Muscle layer of colon (tissue), 2 donors: Measurements from ENCODE around the gene PNPO.
"Not testable (repeated sequence)": the region's sequence is repeated elsewhere in the genome, so short reads cannot be mapped to it uniquely, and the experiment has no call there.

Experiments used
- H3K27ac ChIP-seq: one replicate; pipeline ENCODE4 v1.7.0; 2013; ENCODE audit warnings: low read depth, mild to moderate bottlenecking, low read length, moderate library complexity
- H3K27me3 ChIP-seq, 2 donors: one replicate each; pipeline ENCODE4 v1.7.0; 2013; ENCODE audit warnings: low read length in 2 of 2, mild to moderate bottlenecking in 2 of 2; ENCODE audit not compliant: insufficient read depth in 2 of 2, control insufficient read depth in 1 of 2
- H3K36me3 ChIP-seq: one replicate; pipeline ENCODE4 v1.7.0; 2013; ENCODE audit warnings: mild to moderate bottlenecking, low read length; ENCODE audit not compliant: insufficient read depth
- H3K4me1 ChIP-seq: one replicate; pipeline ENCODE4 v1.7.0; 2013; ENCODE audit warnings: mild to moderate bottlenecking, low read length; ENCODE audit not compliant: insufficient read depth
- H3K4me3 ChIP-seq, 2 donors: one replicate each; pipeline ENCODE4 v1.7.0; 2013; ENCODE audit warnings: low read length in 2 of 2, low read depth in 1 of 2, mild to moderate bottlenecking in 1 of 2, moderate library complexity in 1 of 2
- H3K9ac ChIP-seq: one replicate; pipeline ENCODE4 v1.7.0; 2013; ENCODE audit warnings: low read length
- H3K9me3 ChIP-seq: one replicate; pipeline ENCODE4 v1.7.0; 2013; ENCODE audit warnings: mild to moderate bottlenecking, low read length
- donor health status: abdominal sarcoma.
- donor health status: Adenocarcinoma of cecum.

PNPO gene

DNA sequence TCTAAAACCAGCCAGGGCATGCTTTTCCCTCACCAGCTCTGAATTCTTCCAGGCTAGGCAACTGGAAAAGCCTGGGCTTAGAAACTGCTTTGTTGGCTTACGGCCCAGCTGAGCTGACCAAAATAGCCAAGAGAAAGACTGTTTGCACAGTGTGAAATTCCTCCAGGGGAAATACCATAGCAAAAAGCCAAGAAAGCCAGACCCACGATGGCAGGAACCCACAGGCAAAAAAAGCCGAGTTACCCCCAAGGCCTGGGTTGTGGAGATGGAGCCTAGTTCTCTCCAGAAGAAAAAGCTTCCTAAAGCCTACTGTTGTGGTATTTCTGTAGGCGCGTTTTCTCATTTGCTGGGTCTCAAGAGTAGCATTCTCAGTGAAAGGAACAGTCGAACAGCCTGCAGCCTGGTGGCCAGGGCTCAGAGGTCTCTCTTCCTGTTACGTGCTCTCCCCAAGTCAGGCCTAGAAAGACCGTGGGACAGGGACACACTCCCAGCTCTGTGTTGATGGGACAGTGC lies 36.1 kb upstream of the PNPO start:
- no peaks in the 10 kb centered on the region for H3K36me3 ChIP-seq
- H3K27me3 ChIP-seq: no peaks in the 10 kb centered on the region
- peak overlapping the region in 1 of 2 donors; percentile 39 for H3K4me3 ChIP-seq
- H3K9me3 ChIP-seq: no peaks in the 10 kb centered on the region
- H3K9ac ChIP-seq: peak overlapping the region; percentile 36
- peaks cover 62% of the 10 kb centered on the region for H3K4me1 ChIP-seq
- H3K27ac ChIP-seq: peak overlapping the region; percentile 72

DNA sequence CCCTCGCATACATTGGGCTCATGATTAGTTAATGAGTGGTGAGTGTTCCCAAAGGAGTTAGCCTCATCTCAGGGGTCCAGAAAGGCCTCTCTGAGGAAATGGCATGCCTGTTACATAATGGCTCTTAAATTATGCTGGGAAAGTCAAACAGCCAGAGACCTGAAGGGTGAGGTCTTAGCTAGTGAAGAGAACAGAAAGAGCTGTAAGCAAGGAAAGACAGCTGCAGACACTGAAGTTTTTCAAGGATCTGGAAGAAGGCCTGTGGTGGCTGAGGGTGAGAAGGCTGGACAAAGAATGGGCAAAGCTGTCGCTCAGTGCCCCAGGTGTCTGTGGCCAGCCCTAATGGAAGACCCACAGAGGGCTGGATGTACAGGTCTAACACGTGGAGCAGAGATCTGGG lies 34.9 kb upstream of the PNPO start:
- no peaks in the 10 kb centered on the region for H3K36me3 ChIP-seq
- H3K27me3 ChIP-seq: no peaks in the 10 kb centered on the region
- no peaks in the 10 kb centered on the region for H3K9me3 ChIP-seq
- no peak overlapping the region for H3K9ac ChIP-seq
- H3K4me1 ChIP-seq: peaks cover 62% of the 10 kb centered on the region
- peak overlapping the region in 1 of 2 donors; percentile 39 for H3K4me3 ChIP-seq
- H3K27ac ChIP-seq: peak overlapping the region; percentile 72

GRCh38 chr17:47907932-47908562 lies 33.3 kb upstream of the PNPO start:
- Histone ChIP-seq H3K36me3 (no peaks in the 10 kb centered on the region), H3K4me1 (peaks cover 59% of the 10 kb centered on the region), H3K9ac (no peak overlapping the region), H3K9me3 (no peaks in the 10 kb centered on the region), H3K27me3 (no peaks in the 10 kb centered on the region), H3K27ac (peak overlapping the region; percentile 41), H3K4me3 (peak overlapping the region in 1 of 2 donors; percentile 44)

DNA sequence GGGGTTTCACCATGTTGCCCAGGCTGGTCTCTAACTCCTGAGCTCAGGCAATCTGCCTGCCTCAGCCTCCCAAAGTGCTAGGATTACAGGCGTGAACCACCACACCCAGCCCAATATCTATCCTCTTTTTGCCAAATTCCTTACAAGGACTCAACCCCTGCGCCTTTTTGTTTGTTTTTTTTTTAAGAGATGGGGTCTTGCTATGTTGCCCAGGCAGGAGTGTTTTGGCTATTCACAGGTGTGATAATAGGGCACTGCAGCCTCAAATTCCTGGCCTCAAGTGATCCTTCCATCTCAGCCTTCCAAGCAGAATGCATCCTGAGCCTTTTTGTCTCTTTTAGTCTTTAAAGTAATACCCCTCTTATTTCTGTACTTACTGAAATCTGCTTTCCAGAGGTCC lies 28.3 kb upstream of the PNPO start:
- H3K4me1 ChIP-seq: peaks cover 41% of the 10 kb centered on the region
- H3K27me3 ChIP-seq: no peaks in the 10 kb centered on the region
- no peak overlapping the region for H3K9ac ChIP-seq

DNA sequence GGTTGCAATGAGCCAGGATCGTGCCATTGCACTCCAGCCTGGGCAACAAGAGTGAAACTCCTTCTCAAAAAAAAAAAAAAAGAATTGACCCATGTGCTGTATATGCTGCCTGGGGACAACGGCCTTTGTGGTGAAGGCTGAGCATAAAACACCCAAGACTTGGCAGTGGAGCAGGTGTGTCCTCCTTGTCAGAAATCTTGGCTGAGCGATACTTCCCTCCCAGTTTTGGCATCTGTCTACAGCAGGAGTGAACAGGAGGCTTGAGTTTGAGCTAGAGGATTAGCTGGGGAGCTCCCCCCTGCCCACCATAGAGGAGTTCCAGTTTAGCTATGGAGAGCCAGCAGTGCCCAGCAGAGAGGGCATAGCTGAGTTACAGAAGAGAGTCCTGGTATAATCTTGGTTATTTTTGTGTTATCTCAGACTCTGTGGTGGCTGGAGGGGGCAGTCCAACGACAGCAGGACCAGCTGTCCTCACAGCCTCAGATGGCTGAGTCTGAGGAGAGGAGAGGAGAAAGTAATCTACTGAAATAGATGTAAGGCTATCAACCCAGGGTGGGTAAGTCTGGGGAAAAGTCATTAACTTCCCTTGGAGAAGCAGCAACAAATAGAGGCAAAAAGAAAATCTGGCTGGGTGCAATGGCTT lies 26.9 kb upstream of the PNPO start:
- no peaks in the 10 kb centered on the region for H3K36me3 ChIP-seq
- H3K9me3 ChIP-seq: no peaks in the 10 kb centered on the region
- peaks cover 28% of the 10 kb centered on the region for H3K4me1 ChIP-seq
- H3K27me3 ChIP-seq: no peaks in the 10 kb centered on the region
- H3K9ac ChIP-seq: no peak overlapping the region
- H3K27ac ChIP-seq: no peak overlapping the region
- H3K4me3 ChIP-seq: no peak overlapping the region

More for the DNA sequence above, 28.3 kb upstream of the PNPO start:
- H3K27ac ChIP-seq: no peak overlapping the region
- H3K4me3 ChIP-seq: no peak overlapping the region
- H3K9me3 ChIP-seq: no peaks in the 10 kb centered on the region
- no peaks in the 10 kb centered on the region for H3K36me3 ChIP-seq

DNA sequence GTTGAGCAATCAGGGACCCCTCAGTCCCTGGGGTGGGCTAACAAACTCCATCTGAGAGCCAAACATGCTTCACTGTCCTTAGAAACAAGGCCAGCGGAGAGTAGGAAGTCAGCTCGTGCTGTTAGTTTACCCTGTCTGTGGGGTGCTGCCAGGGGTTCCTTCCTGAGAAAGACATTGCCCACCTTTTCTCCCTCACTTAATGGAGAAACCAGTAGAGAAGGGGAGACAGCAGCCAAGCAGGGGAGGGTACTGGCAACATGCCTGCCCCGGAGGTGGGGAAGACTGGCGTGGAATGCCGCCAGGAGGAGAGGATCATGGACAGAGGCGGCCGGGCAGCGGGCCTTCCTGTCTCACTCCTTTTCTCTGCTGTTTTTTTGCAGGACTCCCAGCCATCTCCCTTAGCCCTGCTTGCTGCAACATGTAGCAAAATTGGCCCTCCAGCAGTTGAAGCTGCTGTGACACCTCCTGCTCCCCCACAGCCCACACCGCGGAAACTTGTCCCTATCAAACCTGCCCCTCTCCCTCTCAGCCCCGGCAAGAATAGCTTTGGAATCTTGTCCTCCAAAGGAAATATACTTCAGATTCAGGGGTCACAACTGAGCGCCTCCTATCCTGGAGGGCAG lies 25.5 kb upstream of the PNPO start:
- Histone ChIP-seq H3K9me3 (no peaks in the 10 kb centered on the region), H3K27me3 (no peaks in the 10 kb centered on the region), H3K9ac (peak overlapping the region; percentile 10), H3K27ac (peak overlapping the region; percentile 10), H3K36me3 (no peaks in the 10 kb centered on the region), H3K4me3 (no peak overlapping the region), H3K4me1 (peaks cover 28% of the 10 kb centered on the region)

- Histone ChIP-seq H3K9ac (no peak overlapping the region), H3K9me3 (no peaks in the 10 kb centered on the region), H3K27ac (no peak overlapping the region), H3K27me3 (no peaks in the 10 kb centered on the region), H3K36me3 (peaks cover 3% of the 10 kb centered on the region), H3K4me3 (no peak overlapping the region), H3K4me1 (peaks cover 28% of the 10 kb centered on the region)
These were observed 24.7 kb upstream of the PNPO start for GRCh38 chr17:47916489-47917208.

DNA sequence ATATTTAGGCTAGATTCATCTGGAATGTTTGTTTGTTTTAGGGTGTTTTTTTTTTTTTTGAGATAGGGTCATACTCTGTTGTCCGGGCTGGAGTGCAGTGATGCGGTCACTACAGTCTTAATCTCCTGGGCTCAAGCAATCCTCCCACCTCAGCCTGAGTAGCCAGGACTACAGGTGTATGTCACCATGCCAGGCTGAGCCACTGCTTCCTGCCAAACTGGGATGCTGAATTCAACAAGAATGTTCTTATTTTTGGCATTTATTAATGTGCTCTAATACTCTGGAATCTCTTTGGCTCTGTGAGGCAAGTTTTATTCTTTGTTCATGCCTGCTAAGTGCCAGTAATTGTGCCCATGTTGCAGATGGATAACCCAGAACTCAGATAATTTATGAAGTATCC lies 23.8 kb upstream of the PNPO start:
- Histone ChIP-seq H3K27ac (no peak overlapping the region), H3K27me3 (no peaks in the 10 kb centered on the region)

GRCh38 chr17:47918006-47918405 lies 23.4 kb upstream of the PNPO start:
- H3K4me1 ChIP-seq: peaks cover 28% of the 10 kb centered on the region
- peaks cover 11% of the 10 kb centered on the region for H3K36me3 ChIP-seq
- H3K9ac ChIP-seq: no peak overlapping the region
- no peaks in the 10 kb centered on the region for H3K27me3 ChIP-seq
- no peak overlapping the region for H3K27ac ChIP-seq
- no peak overlapping the region for H3K4me3 ChIP-seq
- no peaks in the 10 kb centered on the region for H3K9me3 ChIP-seq

More for the DNA sequence above, 23.8 kb upstream of the PNPO start:
- Histone ChIP-seq H3K4me1 (peaks cover 28% of the 10 kb centered on the region), H3K9ac (no peak overlapping the region), H3K4me3 (no peak overlapping the region), H3K36me3 (peaks cover 7% of the 10 kb centered on the region), H3K9me3 (no peaks in the 10 kb centered on the region)

GRCh38 chr17:47918991-47919390 lies 22.4 kb upstream of the PNPO start:
- H3K27me3 ChIP-seq: no peaks in the 10 kb centered on the region
- no peaks in the 10 kb centered on the region for H3K9me3 ChIP-seq
- H3K27ac ChIP-seq: no peak overlapping the region
- H3K4me1 ChIP-seq: peaks cover 28% of the 10 kb centered on the region
- H3K4me3 ChIP-seq: no peak overlapping the region
- no peak overlapping the region for H3K9ac ChIP-seq
- peaks cover 20% of the 10 kb centered on the region for H3K36me3 ChIP-seq

DNA sequence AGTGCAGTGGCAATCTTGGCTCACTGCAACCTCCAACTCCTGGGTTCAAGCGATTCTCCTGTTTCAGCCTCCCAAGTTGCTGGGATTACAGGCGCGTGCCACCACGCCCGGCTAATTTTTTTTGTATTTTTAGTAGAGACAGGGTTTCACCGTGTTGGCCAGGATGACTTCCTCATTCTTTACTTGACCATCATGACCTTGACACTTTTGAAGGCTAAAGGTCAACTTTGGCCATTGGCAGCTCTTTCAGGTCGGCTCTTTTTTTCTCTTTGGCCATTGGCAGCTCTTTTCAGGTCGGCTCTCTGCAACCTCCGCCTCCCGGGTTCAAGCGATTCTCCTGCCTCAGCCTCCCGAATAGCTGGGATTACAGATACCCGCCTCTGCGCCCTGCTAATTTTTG lies 21.5 kb upstream of the PNPO start:
- peaks cover 21% of the 10 kb centered on the region for H3K4me1 ChIP-seq
- peaks cover 29% of the 10 kb centered on the region for H3K36me3 ChIP-seq
- H3K4me3 ChIP-seq, H3K9me3 ChIP-seq, H3K27ac ChIP-seq, H3K9ac ChIP-seq, H3K27me3 ChIP-seq: not testable (repeated sequence)
